Measurements from ENCODE around the gene GMPPA.
A peak's percentile ranks its signal among the peaks of the same experiment; 100 is the strongest.

The GMPPA gene

GRCh38 chr2:219522111-219523030, 23.7 kb downstream of the GMPPA start:
- DNase-seq (ENCODE audit: low spot score) = peak; percentile 68

DNA sequence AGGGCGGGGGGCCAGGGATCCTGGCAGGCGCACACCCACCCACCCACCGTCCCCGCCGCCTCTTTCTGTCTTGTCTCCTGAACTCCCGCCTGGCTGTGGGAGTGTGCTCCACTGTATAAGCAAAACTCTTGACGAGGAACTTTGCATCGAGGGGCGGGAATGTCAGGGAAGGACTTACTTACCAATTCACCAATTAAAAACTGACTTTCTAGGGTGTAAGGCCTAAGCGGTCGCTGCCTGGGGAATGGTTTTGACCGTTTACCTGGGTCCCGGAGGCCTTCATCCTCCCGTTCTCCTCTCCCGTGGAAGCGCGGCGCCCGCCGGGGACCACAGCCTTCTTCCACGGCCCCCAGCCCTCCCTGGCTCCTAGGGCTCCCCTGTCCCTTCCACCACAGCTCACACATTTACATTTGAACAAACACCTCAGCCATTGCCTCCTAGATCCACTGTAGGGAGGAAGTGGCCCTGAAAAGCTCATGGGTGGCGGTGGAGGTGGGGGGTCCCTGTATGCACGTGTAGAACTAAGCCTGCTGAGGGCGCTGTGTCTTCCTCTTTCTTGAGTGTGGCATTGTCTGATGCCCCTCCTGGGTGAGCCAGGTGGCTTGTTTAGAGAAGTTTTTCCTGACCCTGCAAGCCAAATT, 24.5 kb downstream of the GMPPA start:
- peak; percentile 63 for DNase-seq (ENCODE audit: low spot score)

DNA sequence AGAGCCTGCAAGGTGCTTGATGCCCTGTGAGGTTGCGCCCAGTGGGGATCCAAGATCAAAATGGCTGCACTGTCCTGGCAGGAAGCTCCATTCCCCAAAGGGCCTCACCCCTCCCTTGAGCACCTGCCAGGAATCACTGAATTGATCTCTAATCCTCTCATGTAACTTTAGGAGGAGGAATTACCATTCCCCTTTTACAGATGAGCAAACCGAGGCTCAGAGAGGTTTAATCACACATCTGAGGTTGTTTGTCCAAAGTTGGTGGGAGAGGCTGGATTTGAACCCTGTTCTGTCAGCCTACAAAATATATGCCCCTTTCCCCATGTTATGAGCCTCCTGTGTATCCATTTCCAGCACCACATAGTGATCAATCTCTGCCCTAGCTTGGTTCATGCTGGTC, 26.1 kb downstream of the GMPPA start:
- DNase-seq (ENCODE audit: low spot score) = no peak

- DNase-seq (ENCODE audit: low spot score) = no peak
These were observed 27.0 kb downstream of the GMPPA start for GRCh38 chr2:219525533-219526232.

DNA sequence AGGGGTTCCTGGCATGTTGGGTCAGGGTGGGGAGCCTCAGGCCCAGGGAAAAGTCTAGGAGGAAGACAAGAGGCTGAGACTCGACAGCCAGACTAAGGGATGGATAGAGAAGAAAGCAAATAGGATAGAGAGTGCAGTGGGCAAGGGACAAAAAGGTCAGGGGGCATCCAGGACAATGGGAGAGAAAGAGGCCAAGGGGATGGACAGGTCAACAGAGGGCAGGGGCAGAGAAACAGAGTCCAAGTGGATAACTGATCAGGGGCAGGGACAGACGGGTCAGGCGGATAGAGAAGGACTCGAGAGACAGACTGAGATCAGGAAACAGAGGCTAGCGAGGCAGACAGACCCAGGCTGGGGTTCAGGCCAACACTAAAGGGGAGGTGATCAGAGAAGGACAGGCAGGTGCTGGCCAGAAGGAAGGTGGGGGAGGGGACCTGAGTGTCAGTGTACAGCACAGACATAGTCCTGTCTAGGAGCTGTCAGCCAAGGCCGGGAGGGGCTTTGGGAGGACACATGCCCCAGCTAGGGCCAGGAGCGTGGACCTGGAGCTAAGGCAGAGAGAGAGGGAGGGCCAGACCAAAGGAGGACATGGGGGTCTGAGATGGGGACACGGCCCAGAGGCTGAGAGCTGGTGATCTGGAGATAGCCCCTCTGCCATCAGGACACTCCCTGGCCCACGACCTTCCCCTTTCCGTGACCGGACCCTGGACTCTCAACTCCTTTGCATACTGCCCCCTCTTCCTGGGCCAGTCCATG, 27.8 kb downstream of the GMPPA start:
- DNase-seq (ENCODE audit: low spot score) = no peak

DNA sequence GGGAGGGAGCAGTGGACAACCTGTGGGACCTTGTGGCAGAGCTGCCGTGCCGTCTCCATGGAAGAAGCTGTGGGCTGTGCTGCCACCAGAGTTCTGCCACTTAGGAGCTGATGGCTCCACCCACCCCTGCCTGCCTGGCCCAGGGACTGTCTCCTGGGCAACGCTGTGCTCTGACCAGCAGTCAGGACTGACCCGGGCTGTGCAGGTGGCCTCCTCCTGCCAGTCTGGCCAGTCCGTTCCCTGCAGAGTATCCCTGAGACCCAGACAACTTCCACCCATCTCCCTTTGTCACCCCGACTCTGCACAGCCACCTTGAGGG, 28.3 kb downstream of the GMPPA start:
- DNase-seq (ENCODE audit: low spot score) = no peak

DNA sequence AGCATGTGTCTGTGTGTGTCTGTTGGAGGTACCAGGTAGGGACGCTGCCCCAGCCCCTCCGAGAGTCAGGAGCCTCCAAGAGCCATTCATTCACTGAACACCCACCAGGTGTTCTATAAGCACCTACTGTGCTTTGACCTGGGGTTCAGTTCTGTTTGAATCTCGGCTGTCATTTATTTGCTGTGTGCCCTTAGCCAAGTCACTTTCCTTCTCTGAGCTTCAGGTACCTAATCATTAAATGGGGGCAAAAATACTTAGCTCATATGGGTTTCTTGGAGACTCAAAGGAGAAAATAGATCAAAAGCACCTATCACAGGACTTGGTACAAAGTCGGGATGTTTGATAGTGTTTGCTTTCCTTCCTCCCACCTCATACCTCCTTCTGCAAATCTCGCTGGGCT, 28.8 kb downstream of the GMPPA start:
- DNase-seq (ENCODE audit: low spot score) = no peak

- DNase-seq (ENCODE audit: low spot score) = peak; percentile 91
These were observed 31.6 kb downstream of the GMPPA start for GRCh38 chr2:219530048-219530963.

DNA sequence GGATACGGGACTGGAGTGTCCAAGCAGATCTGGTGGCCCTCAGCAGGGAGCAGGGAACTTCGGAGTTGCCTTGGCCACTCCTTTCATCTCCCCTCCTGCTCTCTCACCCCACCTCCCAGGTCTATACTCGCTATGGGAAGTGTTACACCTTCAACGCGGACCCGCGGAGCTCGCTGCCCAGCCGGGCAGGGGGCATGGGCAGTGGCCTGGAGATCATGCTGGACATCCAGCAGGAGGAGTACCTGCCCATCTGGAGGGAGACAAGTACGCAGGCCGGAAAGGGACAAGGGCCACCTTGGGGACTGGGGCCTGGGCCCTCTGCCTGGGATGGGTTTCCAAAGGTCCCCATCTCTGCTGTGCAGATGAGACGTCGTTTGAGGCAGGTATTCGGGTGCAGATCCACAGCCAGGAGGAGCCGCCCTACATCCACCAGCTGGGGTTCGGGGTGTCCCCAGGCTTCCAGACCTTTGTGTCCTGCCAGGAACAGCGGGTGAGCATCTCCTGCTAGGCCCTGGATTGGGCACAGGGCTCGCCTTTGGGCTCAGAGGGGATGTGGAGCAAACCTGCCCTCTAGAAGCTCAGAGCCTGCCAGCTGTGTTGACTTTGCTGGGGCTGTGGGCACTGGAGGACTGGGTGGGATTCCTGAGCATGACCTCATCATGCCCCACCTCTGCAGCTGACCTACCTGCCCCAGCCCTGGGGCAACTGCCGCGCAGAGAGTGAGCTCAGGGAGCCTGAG, 33.1 kb downstream of the GMPPA start:
- no peak for DNase-seq (ENCODE audit: low spot score)

DNA sequence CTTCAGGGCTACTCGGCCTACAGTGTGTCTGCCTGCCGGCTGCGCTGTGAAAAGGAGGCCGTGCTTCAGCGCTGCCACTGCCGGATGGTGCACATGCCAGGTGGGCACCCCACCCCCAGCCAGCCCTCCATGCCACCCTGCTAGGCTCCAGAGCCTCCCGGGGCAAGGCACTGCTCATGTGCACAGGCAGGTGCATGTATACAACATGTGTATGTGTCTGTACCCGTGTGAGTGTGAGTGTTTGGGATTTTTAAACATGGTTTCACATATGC, 33.6 kb downstream of the GMPPA start:
- DNase-seq (ENCODE audit: low spot score) = no peak

- DNase-seq (ENCODE audit: low spot score) = peak; percentile 59
These were observed 35.4 kb downstream of the GMPPA start for GRCh38 chr2:219533930-219534661.

DNA sequence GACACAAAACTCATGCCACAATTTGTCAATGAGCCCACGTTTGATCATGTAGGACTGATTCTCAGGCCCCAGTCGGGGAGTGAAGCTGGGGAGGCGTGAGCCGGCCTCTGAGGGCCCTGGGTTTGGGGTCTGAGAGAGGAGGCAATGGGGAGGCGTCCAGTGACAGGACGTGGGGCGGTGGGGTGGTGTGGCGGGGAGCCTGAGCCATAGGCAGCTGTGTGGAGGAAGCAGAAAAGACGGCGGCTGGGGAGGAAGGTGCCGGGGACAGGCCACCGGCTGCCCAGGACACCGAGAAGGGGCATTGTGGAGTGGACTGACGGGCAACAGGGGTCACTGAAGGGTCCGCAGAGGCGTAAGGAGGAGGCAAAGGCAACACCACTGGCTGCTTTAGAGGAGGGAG, 37.7 kb downstream of the GMPPA start:
- no peak for DNase-seq (ENCODE audit: low spot score)

- no peak for DNase-seq (ENCODE audit: low spot score)
These were observed 38.3 kb downstream of the GMPPA start for GRCh38 chr2:219536967-219537366.

- DNase-seq (ENCODE audit: low spot score) = no peak
These were observed 39.2 kb downstream of the GMPPA start for GRCh38 chr2:219537657-219538488.

- no peak for DNase-seq (ENCODE audit: low spot score)
These were observed 39.8 kb downstream of the GMPPA start for GRCh38 chr2:219538504-219538951.

DNA sequence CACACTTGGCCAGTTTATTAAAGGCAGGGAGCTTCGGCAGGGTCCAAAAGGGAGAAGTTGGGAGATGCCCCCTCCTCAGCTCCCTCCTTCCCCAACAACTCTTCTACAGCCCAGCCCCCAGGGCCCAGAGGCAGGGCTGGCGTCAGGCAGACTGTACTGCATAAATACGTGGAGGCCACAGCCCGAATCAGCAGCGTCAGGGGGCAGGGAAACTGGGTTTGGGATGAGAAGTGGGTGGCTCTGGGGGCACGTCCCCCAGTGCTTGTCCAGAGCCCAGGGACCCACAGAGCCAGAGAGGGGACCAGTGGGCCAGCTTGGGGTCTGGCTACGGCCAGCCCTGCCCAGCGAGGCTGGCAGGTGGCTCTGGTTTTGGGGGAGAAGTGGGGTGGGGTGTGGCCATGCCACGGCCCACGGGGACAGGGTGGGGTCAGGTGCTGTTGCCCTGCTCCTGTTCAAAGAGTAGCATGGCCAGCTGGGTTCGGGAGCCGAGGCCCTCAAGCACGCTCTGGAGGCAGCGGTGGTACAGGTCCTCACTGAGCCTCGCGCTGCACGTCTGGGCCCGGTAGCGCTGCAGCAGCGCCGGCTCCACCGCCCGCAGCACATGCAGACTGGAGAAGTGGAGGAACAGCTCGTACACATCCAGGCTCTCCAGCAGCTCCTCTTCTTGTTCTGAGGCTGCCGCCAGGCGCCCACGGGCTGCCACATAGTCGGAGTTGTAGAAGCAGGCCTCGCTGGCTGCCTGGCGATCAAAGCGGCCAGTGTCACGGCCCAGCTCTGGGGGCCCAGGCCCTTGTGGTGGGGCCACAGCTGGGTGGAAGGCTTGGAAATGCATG, 40.5 kb downstream of the GMPPA start:
- no peak for DNase-seq (ENCODE audit: low spot score)

- DNase-seq (ENCODE audit: low spot score) = no peak
These were observed 41.4 kb downstream of the GMPPA start for GRCh38 chr2:219539926-219540678.

Data from cerebellar cortex (tissue), 1 donor.